GM21528 (cell line): ENCODE measurements around the gene FGF7.
"Not testable (repeated sequence)": the region's sequence is repeated elsewhere in the genome, so short reads cannot be mapped to it uniquely, and the experiment has no call there.

Source experiments
- ATAC-seq: cut with Tn5 transposase; IDR thresholded peaks from one replicate; pipeline ENCODE4 v1.9.1; 2021; ENCODE audit warnings: mild to moderate bottlenecking, moderate library complexity; ENCODE audit not compliant: unreplicated experiment, low FRiP score

FGF7 gene

DNA sequence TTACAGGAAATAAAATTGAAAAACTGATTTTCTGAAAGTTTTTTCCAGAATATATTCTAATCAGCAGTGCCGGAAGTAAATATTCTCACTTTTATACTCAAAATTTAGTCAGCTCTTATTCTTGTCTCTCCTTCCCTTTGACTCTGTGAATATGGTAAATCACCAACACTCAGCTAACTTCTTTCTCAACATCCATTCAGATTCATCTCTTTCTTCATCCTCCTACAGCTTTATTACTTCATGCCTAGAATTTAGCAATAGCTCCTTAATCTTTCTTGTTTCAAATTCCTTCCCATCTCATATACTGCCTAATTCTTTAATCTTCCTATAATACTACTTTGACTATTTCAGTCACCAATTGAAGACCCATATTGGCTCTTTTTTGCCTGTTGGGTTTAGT lies 67.9 kb downstream of the FGF7 start:
- no peak for ATAC-seq

GRCh38 chr15:49492151-49492550 lies 69.1 kb downstream of the FGF7 start:
- no peak for ATAC-seq

- no peak for ATAC-seq
Observed at GRCh38 chr15:49492830-49493229, 69.8 kb downstream of the FGF7 start.

GRCh38 chr15:49494842-49495241 lies 71.8 kb downstream of the FGF7 start:
- ATAC-seq: no peak

DNA sequence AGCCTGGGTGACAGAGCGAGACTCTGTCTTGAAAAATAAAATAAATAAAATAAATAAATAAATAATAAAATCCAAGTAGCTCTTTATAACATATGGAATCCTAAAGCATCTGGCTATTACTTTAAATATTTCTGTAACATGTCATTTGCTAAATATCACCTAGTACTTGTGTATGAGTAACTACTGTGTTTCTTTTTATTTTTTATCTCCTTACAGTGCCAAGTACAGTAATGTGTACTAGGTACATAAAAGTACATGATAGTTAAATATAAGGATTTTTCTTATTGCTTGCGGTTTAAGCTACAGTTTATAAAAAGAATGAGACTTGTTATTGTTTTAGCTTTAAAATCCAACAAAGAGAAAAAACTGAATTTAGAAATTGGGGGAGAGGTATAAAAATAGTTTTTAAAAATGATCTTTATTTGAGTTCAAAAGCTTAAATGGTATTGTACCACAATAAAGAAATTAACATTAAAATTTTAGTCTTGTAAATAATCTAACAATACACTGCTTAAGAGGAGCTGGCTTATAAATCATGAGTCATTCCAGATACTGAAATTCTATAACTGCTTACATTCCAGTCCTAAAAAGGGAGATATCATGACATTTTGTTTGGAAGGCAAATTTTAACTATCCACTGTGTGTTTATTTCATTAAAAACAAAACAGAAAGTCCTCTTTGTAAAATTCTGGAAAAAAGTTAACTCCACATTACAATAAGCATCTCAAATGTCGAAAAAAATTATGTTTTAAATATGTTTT lies 73.1 kb downstream of the FGF7 start:
- no peak for ATAC-seq

GRCh38 chr15:49501586-49501985 lies 78.5 kb downstream of the FGF7 start:
- ATAC-seq: no peak

DNA sequence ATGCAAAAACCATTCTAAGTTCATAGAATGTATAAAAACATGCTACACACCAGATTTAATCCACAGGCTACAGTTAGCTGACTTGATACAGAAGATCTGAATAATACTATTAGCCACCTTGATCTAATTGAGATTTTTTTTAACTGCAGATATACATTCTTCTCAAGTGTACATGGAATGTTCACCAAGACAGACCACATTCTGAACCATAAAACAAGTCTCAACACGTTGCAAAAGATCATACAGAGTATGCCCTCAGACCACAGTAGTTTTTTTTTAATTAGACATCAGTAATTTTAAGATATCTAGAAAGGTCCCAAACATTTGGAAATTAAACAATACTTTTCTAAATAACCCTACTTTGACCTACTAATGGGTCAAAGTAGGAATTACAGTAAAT lies 83.3 kb downstream of the FGF7 start:
- ATAC-seq: no peak

- no peak for ATAC-seq
Observed at GRCh38 chr15:49507261-49507660, 84.2 kb downstream of the FGF7 start.

GRCh38 chr15:49512739-49513138 lies 89.7 kb downstream of the FGF7 start:
- not testable (repeated sequence) for ATAC-seq

DNA sequence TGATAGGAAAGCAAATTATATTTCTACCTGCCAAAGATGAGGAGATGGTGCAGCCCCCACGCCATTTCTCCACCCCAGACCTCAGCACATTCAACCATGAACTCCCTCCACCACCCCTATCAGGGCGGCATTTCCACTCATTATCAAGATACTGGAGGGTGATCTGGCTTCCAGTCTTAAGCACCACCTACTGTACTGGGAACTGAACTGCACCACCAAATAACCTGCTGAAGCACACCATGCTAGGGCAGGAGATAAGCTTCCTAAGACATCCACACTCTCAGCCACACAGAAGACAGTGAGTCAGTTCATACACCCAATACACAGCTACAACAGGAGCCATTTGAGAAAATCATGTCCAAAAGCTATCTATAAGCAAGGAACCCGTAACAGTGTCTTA lies 98.8 kb downstream of the FGF7 start:
- ATAC-seq: no peak

DNA sequence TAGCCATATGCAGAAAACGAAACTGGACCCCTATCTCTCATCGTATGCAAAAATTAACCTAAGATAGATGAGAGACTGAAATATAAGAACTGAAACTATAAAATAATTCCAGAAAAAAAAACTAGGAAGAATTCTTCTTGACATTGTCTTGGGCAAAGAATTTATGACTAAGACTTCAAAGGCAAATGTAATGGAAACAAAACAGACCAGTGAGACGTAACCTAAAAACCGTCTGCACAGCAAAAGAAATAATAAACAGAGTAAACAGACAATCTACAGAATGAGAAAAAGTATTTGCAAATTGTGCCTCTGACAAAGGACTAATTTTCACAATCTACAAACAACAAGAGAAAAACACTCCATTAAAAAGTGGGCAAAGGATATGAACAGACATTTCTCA lies 105.2 kb downstream of the FGF7 start:
- ATAC-seq: no peak

DNA sequence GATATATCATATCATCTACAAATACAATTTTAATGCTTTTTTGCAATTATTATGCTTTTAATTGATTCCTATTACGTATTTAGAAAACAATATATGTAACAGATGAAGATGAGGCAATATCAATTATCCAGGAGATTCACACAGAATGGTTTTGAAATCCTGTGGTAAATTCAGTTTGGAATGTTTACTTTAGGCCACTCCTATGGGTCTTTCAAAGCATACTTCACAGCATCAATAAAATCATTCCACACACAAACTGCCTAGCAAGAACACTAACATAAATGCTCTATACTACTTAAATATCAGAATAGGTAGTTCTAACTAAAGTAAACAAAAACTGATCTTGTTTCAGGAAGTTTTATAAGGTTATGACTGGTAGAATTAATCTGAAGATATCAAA lies 107.0 kb downstream of the FGF7 start:
- ATAC-seq: no peak
